ENCODE results near the gene CREM.

- TF ChIP-seq CTCF (IDR thresholded peaks at IDR 0.05; ENCODE audit: low read depth, low read length) (no peak), POLR2A (IDR thresholded peaks at IDR 0.05; ENCODE audit: extremely low read depth, insufficient read length) (no peak), MYC (IDR thresholded peaks at IDR 0.05; ENCODE audit: low read depth, low read length) (no peak)
These were observed 77.1 kb downstream of the CREM start for GRCh38 chr10:35203745-35204144.

Measured in NB4 (cell line).